GM12878 (cell line): Measurements from ENCODE around the gene GRM7.

ENCODE experiments used
- CTCF ChIP-seq, 3 experiments: IDR thresholded peaks in 2 of 3; conservative IDR thresholded peaks in 1 of 3; 2 replicates each; pipeline ENCODE4 v1.5.1; 2011; ENCODE audit warnings: low read depth in 3 of 3, low read length in 3 of 3, mild to moderate bottlenecking in 3 of 3, control low read depth in 2 of 3, moderate library complexity in 2 of 3, inconsistent platforms in 1 of 3, mixed read lengths in 1 of 3; ENCODE audit not compliant: control insufficient read depth in 2 of 3, insufficient read depth in 1 of 3; ENCODE audit errors: extremely low read depth in 1 of 3
- NR2C2 ChIP-seq: IDR thresholded peaks from 2 replicates; pipeline ENCODE4 v1.6.1; 2011; ENCODE audit warnings: borderline replicate concordance, low read depth; ENCODE audit not compliant: control insufficient read depth, insufficient read length
- NRF1 ChIP-seq: conservative IDR thresholded peaks from 2 replicates; pipeline ENCODE4 v1.6.1; 2011; ENCODE audit warnings: mild to moderate bottlenecking, low read depth, low read length, improper control_type of control experiment
- RB1 ChIP-seq: fragments of 450-650 bp; formaldehyde crosslinking; IDR thresholded peaks from 2 replicates; pipeline ENCODE4 v1.6.1; 2017; ENCODE audit warnings: mild to moderate bottlenecking, borderline replicate concordance
- REST ChIP-seq: IDR thresholded peaks from 2 replicates; pipeline ENCODE4 v1.6.1; 2012; ENCODE audit warnings: mild to moderate bottlenecking, low read depth, low read length
- SMAD1 ChIP-seq: fragments of 450-650 bp; IDR thresholded peaks from 2 replicates; pipeline ENCODE4 v1.6.1; 2018; ENCODE audit warnings: mild to moderate bottlenecking, low read depth; ENCODE audit not compliant: partially characterized antibody
- SMAD5 ChIP-seq: IDR thresholded peaks from 2 replicates; pipeline ENCODE4 v1.6.1; 2016; ENCODE audit warnings: antibody characterized with exemption, low read depth
- SP1 ChIP-seq: IDR thresholded peaks from one replicate; pipeline ENCODE4 v1.6.1; 2011; ENCODE audit warnings: low read depth, low read length
- STAT3 ChIP-seq: IDR thresholded peaks from 2 replicates; pipeline ENCODE4 v1.6.1; 2011; ENCODE audit warnings: low read depth, low read length, improper control_type of control experiment
- ZBTB40 ChIP-seq: fragments of 450-650 bp; IDR thresholded peaks from 2 replicates; pipeline ENCODE4 v1.6.1; 2016; ENCODE audit warnings: mild to moderate bottlenecking, moderate library complexity, borderline replicate concordance
- ZNF274 ChIP-seq: IDR thresholded peaks from one replicate; pipeline ENCODE4 v1.8.0; 2011; ENCODE audit not compliant: insufficient read length, insufficient read depth

- TF ChIP-seq NRF1 (no peak), CTCF (IDR thresholded peaks at IDR 0.05 in 2 of 3, conservative IDR thresholded peaks at IDR 0.05 in 1 of 3; ENCODE audit: control insufficient read depth in 2 of 3, extremely low read depth in 1 of 3, insufficient read depth in 1 of 3, low read depth in 3 of 3, low read length in 3 of 3) (no peak), STAT3 (no peak), SP1 (no peak), NR2C2 (no peak), SMAD5 (no peak), SMAD1 (no peak), RB1 (no peak), REST (no peak), ZNF274 (no peak), ZBTB40 (no peak)
These were observed 724.1 kb downstream of the GRM7 start for GRCh38 chr3:7585052-7585451.
